GM19328 (cell line): Measurements from ENCODE around the gene KIFAP3.
"Not testable (repeated sequence)": the region's sequence is repeated elsewhere in the genome, so short reads cannot be mapped to it uniquely, and the experiment has no call there.

Experiments used
- ATAC-seq: cut with Tn5 transposase; IDR thresholded peaks from one replicate; pipeline ENCODE4 v1.9.1; 2021; ENCODE audit warnings: mild to moderate bottlenecking, moderate library complexity; ENCODE audit not compliant: unreplicated experiment

Gene KIFAP3

GRCh38 chr1:169892176-169892926 lies 182.1 kb downstream of the KIFAP3 start:
- no peak for ATAC-seq

- no peak for ATAC-seq
Observed at GRCh38 chr1:169891539-169891885, 183.0 kb downstream of the KIFAP3 start.

GRCh38 chr1:169890761-169891538 lies 183.5 kb downstream of the KIFAP3 start:
- no peak for ATAC-seq

- ATAC-seq, result no peak
Observed at GRCh38 chr1:169889871-169890270, 184.6 kb downstream of the KIFAP3 start.

GRCh38 chr1:169886931-169887330 lies 187.6 kb downstream of the KIFAP3 start:
- ATAC-seq, result no peak

GRCh38 chr1:169886422-169886821 lies 188.1 kb downstream of the KIFAP3 start:
- no peak for ATAC-seq

GRCh38 chr1:169885207-169885606 lies 189.3 kb downstream of the KIFAP3 start:
- ATAC-seq, result no peak

- no peak for ATAC-seq
Observed at GRCh38 chr1:169884634-169885033, 189.9 kb downstream of the KIFAP3 start.

GRCh38 chr1:169882039-169882511 lies 192.4 kb downstream of the KIFAP3 start:
- ATAC-seq, result no peak

- no peak for ATAC-seq
Observed at GRCh38 chr1:169879034-169879840, 195.3 kb downstream of the KIFAP3 start.

GRCh38 chr1:169878498-169878897 lies 196.0 kb downstream of the KIFAP3 start:
- ATAC-seq, result no peak

GRCh38 chr1:169877800-169878491 lies 196.5 kb downstream of the KIFAP3 start:
- no peak for ATAC-seq

GRCh38 chr1:169874229-169874628 lies 200.3 kb downstream of the KIFAP3 start:
- no peak for ATAC-seq

- ATAC-seq, result no peak
Observed at GRCh38 chr1:169873582-169874199, 200.8 kb downstream of the KIFAP3 start.

GRCh38 chr1:169872906-169873305 lies 201.6 kb downstream of the KIFAP3 start:
- no peak for ATAC-seq

- not testable (repeated sequence) for ATAC-seq
Observed at GRCh38 chr1:169871988-169872387, 202.5 kb downstream of the KIFAP3 start.
